IMR-90 (cell line): ENCODE measurements around the gene MYO10. TPM values are rescaled to one million over a fixed set of nuclear protein-coding genes. Genes with fewer than 3 reads are reported as not detected.

Experiments used
- ATAC-seq: fragments of 200-7000 bp; cut with Tn5 transposase; 2 replicates; pipeline ENCODE4 v1.9.1; 2020; ENCODE audit warnings: low read depth, mild to moderate bottlenecking, moderate library complexity
- BruUV-seq: library from RNA; stranded (reverse); fragments of 400-500 nt; replicated peaks from 2 replicates; lab custom pipeline; 2021; lab: Mats Ljungman, UMichigan
- CTCF ChIA-PET: fragments of 300-600 bp; formaldehyde crosslinking; extraction: SDS; loops from one replicate; lab custom pipeline; 2021; ENCODE audit warnings: antibody characterized with exemption; lab: Yijun Ruan, JAX
- POLR2A ChIA-PET: fragments of 300-600 bp; sonication (Branson Sonifier 250); formaldehyde crosslinking; loops from one replicate; lab custom pipeline; 2022; ENCODE audit warnings: antibody characterized with exemption; ENCODE audit not compliant: unreplicated experiment; lab: Charles Lee
- DNase-seq: peaks from one replicate; pipeline ENCODE4 v3.0.0; 2013
- H2AFZ ChIP-seq: replicated peaks from 2 replicates; pipeline ENCODE3; 2013; ENCODE audit warnings: low read length, mild to moderate bottlenecking; ENCODE audit not compliant: poor library complexity
- H2AK5ac ChIP-seq: 2 replicates; pipeline ENCODE4 v1.6.1; 2013; ENCODE audit warnings: low read depth, low read length, inconsistent platforms
- H2AK9ac ChIP-seq: replicated peaks from 2 replicates; pipeline ENCODE3; 2013; ENCODE audit warnings: mild to moderate bottlenecking, low read depth, low read length, moderate library complexity; ENCODE audit not compliant: poor library complexity
- H2BK120ac ChIP-seq: 2 replicates; pipeline ENCODE4 v1.6.1; 2013; ENCODE audit warnings: low read depth, low read length, inconsistent platforms
- H2BK15ac ChIP-seq: 3 replicates; pipeline ENCODE4 v1.6.1; 2013; ENCODE audit warnings: low read depth, low read length, inconsistent platforms
- H2BK20ac ChIP-seq: 2 replicates; pipeline ENCODE4 v1.6.1; 2013; ENCODE audit warnings: low read depth, mild to moderate bottlenecking, inconsistent platforms, low read length, moderate library complexity
- H2BK5ac ChIP-seq: 2 replicates; pipeline ENCODE4 v1.6.1; 2013; ENCODE audit warnings: mild to moderate bottlenecking, low read depth, low read length, inconsistent platforms; ENCODE audit not compliant: poor library complexity, severe bottlenecking
- H3K14ac ChIP-seq: replicated peaks from 2 replicates; pipeline ENCODE4 v1.6.1; 2013; ENCODE audit warnings: low read depth, low read length, inconsistent platforms
- H3K18ac ChIP-seq: 2 replicates; pipeline ENCODE4 v1.6.1; 2013; ENCODE audit warnings: low read depth, low read length, control low read depth
- H3K23ac ChIP-seq: 2 replicates; pipeline ENCODE4 v1.6.1; 2013; ENCODE audit warnings: low read depth, low read length, inconsistent platforms
- H3K27ac ChIP-seq: 2 replicates; pipeline ENCODE4 v1.5.1; 2013; ENCODE audit warnings: mild to moderate bottlenecking, control low read depth, low read length; ENCODE audit not compliant: insufficient read depth
- H3K27me3 ChIP-seq: 2 replicates; pipeline ENCODE4 v1.6.1; 2013; ENCODE audit warnings: low read length; ENCODE audit not compliant: control insufficient read depth, insufficient read depth
- H3K36me3 ChIP-seq: 2 replicates; pipeline ENCODE4 v1.6.1; 2013; ENCODE audit warnings: low read length, mixed read lengths; ENCODE audit not compliant: control insufficient read depth, insufficient read depth
- H3K4ac ChIP-seq: 2 replicates; pipeline ENCODE4 v1.6.1; 2013; ENCODE audit warnings: low read depth, low read length, inconsistent platforms
- H3K4me1 ChIP-seq: 2 replicates; pipeline ENCODE4 v1.6.1; 2013; ENCODE audit warnings: low read length, mixed read lengths; ENCODE audit not compliant: control insufficient read depth, insufficient read depth
- H3K4me2 ChIP-seq: 2 replicates; pipeline ENCODE4 v1.6.1; 2013; ENCODE audit warnings: low read depth, mild to moderate bottlenecking, control low read depth, low read length, moderate library complexity
- H3K4me3 ChIP-seq: 2 replicates; pipeline ENCODE4 v1.5.1; 2013; ENCODE audit warnings: low read depth, mild to moderate bottlenecking, control low read depth, low read length, moderate library complexity; ENCODE audit not compliant: insufficient read depth
- H3K56ac ChIP-seq: 2 replicates; pipeline ENCODE4 v1.6.1; 2013; ENCODE audit warnings: low read length, inconsistent platforms; ENCODE audit not compliant: insufficient read depth; ENCODE audit errors: extremely low read depth
- H3K79me1 ChIP-seq, 2 experiments: 2 replicates each; pipeline ENCODE4 v1.6.1; 2013; ENCODE audit warnings: low read length in 2 of 2, inconsistent platforms in 1 of 2, low read depth in 1 of 2
- H3K9ac ChIP-seq: 2 replicates; pipeline ENCODE4 v1.6.1; 2013; ENCODE audit warnings: low read depth, low read length, control low read depth
- H3K9me1 ChIP-seq: 2 replicates; pipeline ENCODE4 v1.6.1; 2013; ENCODE audit warnings: low read length, inconsistent platforms; ENCODE audit not compliant: insufficient read depth
- H3K9me3 ChIP-seq: 2 replicates; pipeline ENCODE4 v1.6.1; 2013; ENCODE audit warnings: low read length; ENCODE audit not compliant: control insufficient read depth, insufficient read depth
- H4K20me1 ChIP-seq: 2 replicates; pipeline ENCODE4 v1.6.1; 2013; ENCODE audit warnings: low read length, inconsistent platforms; ENCODE audit not compliant: insufficient read depth
- H4K5ac ChIP-seq: 2 replicates; pipeline ENCODE4 v1.6.1; 2013; ENCODE audit warnings: mild to moderate bottlenecking, low read depth, low read length, control low read depth
- H4K8ac ChIP-seq, 2 experiments: 2 replicates each; pipeline ENCODE4 v1.6.1; 2013; ENCODE audit warnings: low read depth in 2 of 2, low read length in 2 of 2, control low read depth in 1 of 2, inconsistent platforms in 1 of 2
- H4K91ac ChIP-seq: 2 replicates; pipeline ENCODE4 v1.6.1; 2013; ENCODE audit warnings: low read depth, low read length, inconsistent platforms; ENCODE audit not compliant: insufficient read depth
- BHLHE40 ChIP-seq: fragments of 150-350 bp; IDR thresholded peaks from 2 replicates; pipeline ENCODE4 v1.6.1; 2016; ENCODE audit warnings: mild to moderate bottlenecking, low read depth, low read length
- CEBPB ChIP-seq: IDR thresholded peaks from 2 replicates; pipeline ENCODE4 v1.6.1; 2012; ENCODE audit warnings: low read depth, low read length, improper control_type of control experiment
- CHD1 ChIP-seq: IDR thresholded peaks from 2 replicates; pipeline ENCODE4 v1.6.1; 2012; ENCODE audit warnings: low read depth, low read length, improper control_type of control experiment
- CTCF ChIP-seq: conservative IDR thresholded peaks from 2 replicates; pipeline ENCODE4 v1.5.1; 2012; ENCODE audit warnings: mild to moderate bottlenecking, low read depth, low read length, improper control_type of control experiment
- FOS ChIP-seq: fragments of 150-350 bp; IDR thresholded peaks from 2 replicates; pipeline ENCODE4 v1.6.1; 2016; ENCODE audit warnings: low read depth, low read length
- MAFK ChIP-seq: IDR thresholded peaks from 2 replicates; pipeline ENCODE4 v1.6.1; 2012; ENCODE audit warnings: low read depth, low read length, improper control_type of control experiment
- MAZ ChIP-seq: IDR thresholded peaks from 2 replicates; pipeline ENCODE4 v1.6.1; 2012; ENCODE audit warnings: low read depth, mild to moderate bottlenecking, low read length, improper control_type of control experiment, moderate library complexity, borderline replicate concordance
- MXI1 ChIP-seq: IDR thresholded peaks from 2 replicates; pipeline ENCODE4 v1.6.1; 2012; ENCODE audit warnings: low read depth, mild to moderate bottlenecking, low read length, moderate library complexity, borderline replicate concordance
- NFE2L2 ChIP-seq: fragments of 150-350 bp; IDR thresholded peaks from 2 replicates; pipeline ENCODE4 v1.6.1; 2016; ENCODE audit warnings: low read depth, mild to moderate bottlenecking, low read length
- POLR2A ChIP-seq: IDR thresholded peaks from 2 replicates; pipeline ENCODE4 v1.6.1; 2012; ENCODE audit warnings: mild to moderate bottlenecking, low read depth, low read length
- RAD21 ChIP-seq: IDR thresholded peaks from 2 replicates; pipeline ENCODE4 v1.6.1; 2012; ENCODE audit warnings: low read length, improper control_type of control experiment
- RCOR1 ChIP-seq: IDR thresholded peaks from 2 replicates; pipeline ENCODE4 v1.6.1; 2012; ENCODE audit warnings: mild to moderate bottlenecking, low read length, improper control_type of control experiment; ENCODE audit not compliant: insufficient replicate concordance
- RFX5 ChIP-seq: IDR thresholded peaks from 2 replicates; pipeline ENCODE4 v1.8.0; 2012; ENCODE audit warnings: low read depth, mild to moderate bottlenecking, low read length, moderate library complexity
- SMC3 ChIP-seq: fragments of 150-350 bp; IDR thresholded peaks from 2 replicates; pipeline ENCODE4 v1.6.1; 2016; ENCODE audit warnings: low read depth, mild to moderate bottlenecking, antibody characterized with exemption, low read length, moderate library complexity
- WGBS, 2 experiments: methylation state at CpG; one replicate each; pipeline versions ENCODE4 v1.1.5 to v1.1.7; 2013; ENCODE audit warnings: missing lambda C conversion rate in 2 of 2; ENCODE audit not compliant: insufficient read length in 1 of 2; ENCODE audit errors: extremely low coverage in 2 of 2; 5-methylcytosine and 5-hydroxymethylcytosine counted together
- dilution Hi-C: fragments of 300-500 bp; cut with HindIII; formaldehyde crosslinking; loops from one replicate; pipeline ENCODE4 v1.14.3; 2018; ENCODE audit warnings: low sequenced_read_pairs; ENCODE audit not compliant: unreplicated experiment
- in situ Hi-C: fragments of 300-500 bp; cut with MboI; formaldehyde crosslinking; loops from 3 replicates; pipeline ENCODE4 v1.14.3; 2019; ENCODE audit warnings: low sequenced_read_pairs, inconsistent platforms, mixed read lengths
- intact Hi-C: fragments of 100-400 bp; cut with micrococcal nuclease; formaldehyde crosslinking; loops from 2 replicates; pipeline ENCODE4 v1.10.0; 2022
- polyA plus RNA-seq, 3 experiments: library from polyadenylated mRNA; depleted of rRNA; stranded (reverse); fragments of >200 nt; gene quantifications; 2 replicates each; pipeline ENCODE4 v1.2.3, GENCODE V29; 2012; ENCODE audit warnings: low replicate concordance in 1 of 3
- total RNA-seq: library from RNA; depleted of rRNA; stranded (reverse); fragments of >200 nt; gene quantifications from 2 replicates; pipeline ENCODE4 v1.2.3, GENCODE V29; 2012
- TF ChIP-seq, protein P1 (sequence below): fragments of 150-350 bp; IDR thresholded peaks from 2 replicates; pipeline ENCODE4 v1.6.1; 2016; ENCODE audit warnings: low read depth, mild to moderate bottlenecking, low read length, moderate library complexity, borderline replicate concordance
- TF ChIP-seq, protein P2 (sequence below): fragments of 150-350 bp; IDR thresholded peaks from 2 replicates; pipeline ENCODE4 v1.6.1; 2017; ENCODE audit warnings: mild to moderate bottlenecking, antibody characterized with exemption, low read length, low read depth

The MYO10 gene
- total and polyA plus RNA-seq, 2 of the 4 experiments (the other 2 are of a cell fraction): 39.9 to 115 TPM

- peak overlapping the region; percentile 32; the same call in 1 of the 2 replicates for H3K4me2 ChIP-seq
- TF ChIP-seq NFE2L2 (no peak), RAD21 (no peak), MXI1 (no peak), CHD1 (no peak), RCOR1 (no peak), MAFK (no peak), BHLHE40 (no peak), CEBPB (no peak), CTCF (no peak), FOS (no peak), SMC3 (no peak), MAZ (no peak), RFX5 (no peak), POLR2A (no peak)
- TF ChIP-seq, protein P1, sequence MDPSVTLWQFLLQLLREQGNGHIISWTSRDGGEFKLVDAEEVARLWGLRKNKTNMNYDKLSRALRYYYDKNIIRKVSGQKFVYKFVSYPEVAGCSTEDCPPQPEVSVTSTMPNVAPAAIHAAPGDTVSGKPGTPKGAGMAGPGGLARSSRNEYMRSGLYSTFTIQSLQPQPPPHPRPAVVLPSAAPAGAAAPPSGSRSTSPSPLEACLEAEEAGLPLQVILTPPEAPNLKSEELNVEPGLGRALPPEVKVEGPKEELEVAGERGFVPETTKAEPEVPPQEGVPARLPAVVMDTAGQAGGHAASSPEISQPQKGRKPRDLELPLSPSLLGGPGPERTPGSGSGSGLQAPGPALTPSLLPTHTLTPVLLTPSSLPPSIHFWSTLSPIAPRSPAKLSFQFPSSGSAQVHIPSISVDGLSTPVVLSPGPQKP: no peak
- TF ChIP-seq, protein P2, sequence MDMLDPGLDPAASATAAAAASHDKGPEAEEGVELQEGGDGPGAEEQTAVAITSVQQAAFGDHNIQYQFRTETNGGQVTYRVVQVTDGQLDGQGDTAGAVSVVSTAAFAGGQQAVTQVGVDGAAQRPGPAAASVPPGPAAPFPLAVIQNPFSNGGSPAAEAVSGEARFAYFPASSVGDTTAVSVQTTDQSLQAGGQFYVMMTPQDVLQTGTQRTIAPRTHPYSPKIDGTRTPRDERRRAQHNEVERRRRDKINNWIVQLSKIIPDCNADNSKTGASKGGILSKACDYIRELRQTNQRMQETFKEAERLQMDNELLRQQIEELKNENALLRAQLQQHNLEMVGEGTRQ: no peak
- ATAC-seq: no peak
- no peak overlapping the region for H3K27ac ChIP-seq
- peaks cover 33% of the 10 kb centered on the region for H3K4me1 ChIP-seq
- no peak overlapping the region for H2BK5ac ChIP-seq
- H3K18ac ChIP-seq: no peak overlapping the region
- WGBS, 2 experiments: 80% methylated on average over 1 of the region's 6 CpGs; no CpG with 5 or more reads in 1 of the 2 experiments
- ChIA-PET POLR2A (interaction anchor here (0.6 kb wide), 1 partner anchor 297 kb away, joined by 5 read pairs; no protein-coding TSS in a partner anchor), CTCF (no interaction called here)
- in situ Hi-C loops: no loop called here
- no peak for DNase-seq
- H3K4ac ChIP-seq: no peak overlapping the region; the same call in 1 of the 2 replicates
- no TSS peak for BruUV-seq
- H3K36me3 ChIP-seq: 0 out of 2 replicates have a peak, but pooled peaks cover 1% of the 10 kb centered on the region
- no peak overlapping the region for H4K5ac ChIP-seq
- H3K14ac ChIP-seq: peak overlapping the region; percentile 17; the same call in 1 of the 2 replicates
- no peak overlapping the region for H2BK120ac ChIP-seq
- H4K8ac ChIP-seq: no peak overlapping the region
- H3K79me1 ChIP-seq: peaks cover 0 to 73% of the 10 kb centered on the region in 2 experiments; a peak in 2 of 4 replicates
- no peak overlapping the region for H2BK15ac ChIP-seq
- dilution Hi-C loops: no loop called here
- no peak overlapping the region for H3K9ac ChIP-seq
- intact Hi-C loops: no loop called here
- no peak overlapping the region; the same call in 1 of the 2 replicates for H3K23ac ChIP-seq
- H3K27me3 ChIP-seq: no peaks in the 10 kb centered on the region
- H3K4me3 ChIP-seq: no peak overlapping the region
- H3K9me3 ChIP-seq: no peaks in the 10 kb centered on the region
- no peak overlapping the region for H4K91ac ChIP-seq
- no peak overlapping the region for H2AFZ ChIP-seq
- H2AK9ac ChIP-seq: no peak overlapping the region
- H3K56ac ChIP-seq: no peak overlapping the region
- H4K20me1 ChIP-seq: peaks cover 98% of the 10 kb centered on the region
- peaks cover 55% of the 10 kb centered on the region for H3K9me1 ChIP-seq
- H2AK5ac ChIP-seq: no peak overlapping the region
- H2BK20ac ChIP-seq: no peak overlapping the region
These were observed 38.3 kb downstream of the MYO10 start for GRCh38 chr5:16897800-16898199.
